ENCODE results near the gene IL6R.
A peak's percentile ranks its signal among the peaks of the same experiment; 100 is the strongest.
"Not testable (repeated sequence)": the region's sequence is repeated elsewhere in the genome, so short reads cannot be mapped to it uniquely, and the experiment has no call there.

The IL6R gene

DNA sequence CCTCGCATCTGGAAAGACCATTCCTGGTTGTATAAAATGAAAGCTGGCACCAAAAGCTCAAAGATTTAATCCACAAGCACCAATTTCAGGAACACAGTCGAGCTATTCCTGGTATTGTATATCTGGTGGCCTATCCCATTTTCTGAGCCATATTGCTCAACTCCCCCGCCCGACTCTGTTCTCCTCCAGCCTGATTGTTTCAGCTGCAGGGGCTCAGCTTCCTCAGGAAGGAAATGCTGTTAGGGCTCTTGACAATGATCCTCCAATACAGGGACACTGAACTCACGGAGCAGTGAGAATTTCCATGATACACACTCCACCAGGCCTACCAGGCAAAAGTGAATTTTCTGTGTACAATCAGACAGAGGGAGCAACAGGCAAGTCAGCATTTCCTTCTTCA, 80.0 kb downstream of the IL6R start:
- DNase-seq = no peak

DNA sequence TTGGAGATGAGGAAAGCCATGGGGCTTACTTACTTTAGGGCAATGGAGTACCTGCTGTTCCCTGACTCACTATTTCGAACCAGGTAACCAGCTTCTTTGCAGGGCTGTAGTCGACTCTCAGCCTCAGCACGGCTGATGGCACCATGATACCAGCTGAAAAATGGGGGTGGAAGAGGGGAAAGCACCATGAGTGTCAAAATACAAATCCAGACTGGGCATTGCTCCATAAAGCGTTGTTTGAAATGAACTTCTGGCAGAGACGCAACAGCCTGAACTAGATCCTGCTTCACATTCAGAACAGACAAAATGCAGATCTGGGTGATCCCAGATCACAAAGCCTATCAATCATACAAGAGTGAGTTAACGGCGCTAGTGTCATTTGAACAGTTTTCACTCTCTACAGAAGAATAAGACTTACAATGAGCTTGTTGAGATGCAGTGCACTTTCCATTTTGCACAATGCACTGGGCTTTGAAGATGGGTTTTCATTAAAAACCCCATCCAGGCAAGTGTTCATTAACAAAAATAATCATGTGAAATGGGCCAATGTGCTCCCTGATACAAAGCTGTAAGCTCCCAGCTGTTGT, 80.9 kb downstream of the IL6R start:
- no peak for DNase-seq

DNA sequence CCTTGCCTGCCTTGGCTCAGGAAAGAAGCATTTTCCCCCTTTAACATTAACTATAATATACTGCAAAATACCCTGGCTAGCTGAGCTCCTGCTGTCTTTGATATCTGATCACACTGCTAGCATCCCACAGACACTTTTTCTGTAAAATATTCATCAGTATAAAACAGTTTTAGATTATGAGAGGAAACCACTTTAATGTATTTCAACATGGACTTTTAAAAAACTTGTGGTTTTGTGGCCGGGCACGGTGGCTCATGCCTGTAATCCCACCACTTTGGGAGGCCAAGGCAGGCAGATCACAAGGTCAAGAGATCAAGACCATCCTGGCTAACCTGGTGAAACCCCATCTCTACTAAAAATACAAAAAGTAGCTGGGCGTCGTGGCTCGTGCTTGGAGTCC, 81.6 kb downstream of the IL6R start:
- not testable (repeated sequence) for DNase-seq

DNA sequence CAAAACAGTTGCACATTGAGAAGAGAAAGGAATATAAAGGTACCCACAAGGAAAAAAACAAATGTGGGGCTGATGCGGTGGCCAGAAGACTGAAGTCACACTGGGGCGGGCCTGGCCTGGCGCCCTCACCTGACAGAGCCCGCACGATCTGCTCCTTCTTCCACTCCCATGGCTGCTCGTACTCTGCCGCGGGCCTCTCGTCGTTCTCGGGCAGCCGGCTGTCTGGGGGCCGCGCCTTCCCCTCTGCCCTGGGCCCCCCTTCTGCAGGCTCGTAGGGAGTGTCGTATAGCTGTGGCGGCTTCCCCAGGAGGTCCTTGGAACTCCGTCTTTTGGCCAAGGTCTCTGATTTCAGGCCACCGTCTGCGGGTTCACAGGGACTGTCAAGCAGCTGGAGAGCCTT, 83.8 kb downstream of the IL6R start:
- no peak for DNase-seq

DNA sequence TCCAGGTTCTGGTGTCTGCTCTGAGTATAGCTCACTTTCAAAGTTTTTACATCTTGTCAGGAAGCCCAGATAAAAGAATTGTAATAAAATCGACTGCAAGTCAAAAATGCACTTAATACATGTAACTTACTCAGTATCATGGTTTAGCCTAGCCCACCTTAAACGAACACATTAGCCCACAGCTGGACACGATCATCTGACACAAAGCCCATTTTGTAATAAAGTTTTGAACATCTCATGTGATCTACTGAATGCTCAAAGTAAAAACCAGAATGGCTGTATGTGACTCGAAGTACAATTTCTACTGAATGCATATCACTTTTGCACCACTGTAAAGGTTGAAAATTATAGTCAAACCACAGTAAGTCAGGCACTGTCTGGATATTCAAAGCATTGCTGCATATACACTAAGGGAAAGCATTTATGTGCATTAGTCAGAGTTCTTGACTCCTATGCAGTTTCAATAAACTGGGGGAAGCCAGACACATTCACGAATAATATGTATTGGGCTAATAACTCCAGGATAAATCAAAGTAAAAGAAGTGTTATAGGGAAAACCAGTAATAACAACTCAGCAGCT, 84.6 kb downstream of the IL6R start:
- no peak for DNase-seq

DNA sequence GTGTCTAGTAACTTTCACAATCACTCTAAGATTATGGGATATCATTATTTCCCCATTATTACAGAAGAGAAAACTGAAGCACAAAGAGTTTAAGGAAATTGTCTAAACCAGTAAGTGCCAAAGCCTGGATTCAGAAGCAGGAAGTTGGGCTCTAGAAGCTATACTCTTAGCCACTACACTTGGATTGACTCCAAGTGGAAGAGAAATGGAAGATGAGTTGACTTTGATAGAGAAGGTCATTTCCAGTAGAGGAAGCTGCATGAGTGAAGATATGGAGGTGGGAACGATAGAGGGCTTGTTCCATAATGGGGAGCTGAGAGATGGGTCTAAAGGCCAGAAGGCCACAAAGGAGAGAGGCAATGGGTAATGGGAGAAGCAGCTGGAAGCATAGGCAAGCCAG, 85.2 kb downstream of the IL6R start:
- DNase-seq = no peak

DNA sequence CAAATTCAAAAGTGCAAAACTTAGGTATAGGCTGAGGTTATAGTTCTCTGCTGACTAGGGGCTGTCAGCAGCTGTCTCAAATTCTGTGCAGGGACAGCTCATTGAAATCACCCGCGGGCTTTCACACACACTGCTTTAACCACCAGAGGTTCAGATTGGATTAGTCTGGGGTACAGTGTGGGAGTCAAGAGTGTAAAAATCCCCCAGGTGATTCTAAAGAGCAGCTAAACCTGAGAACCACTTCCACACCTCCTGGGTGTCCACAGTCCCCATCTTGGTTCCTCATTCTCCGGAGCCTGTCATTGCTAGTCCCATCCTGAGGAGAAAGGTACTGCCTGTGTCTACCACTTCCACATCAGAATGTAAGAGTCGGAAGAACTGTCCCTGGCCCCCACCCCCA, 87.0 kb downstream of the IL6R start:
- no peak for DNase-seq

DNA sequence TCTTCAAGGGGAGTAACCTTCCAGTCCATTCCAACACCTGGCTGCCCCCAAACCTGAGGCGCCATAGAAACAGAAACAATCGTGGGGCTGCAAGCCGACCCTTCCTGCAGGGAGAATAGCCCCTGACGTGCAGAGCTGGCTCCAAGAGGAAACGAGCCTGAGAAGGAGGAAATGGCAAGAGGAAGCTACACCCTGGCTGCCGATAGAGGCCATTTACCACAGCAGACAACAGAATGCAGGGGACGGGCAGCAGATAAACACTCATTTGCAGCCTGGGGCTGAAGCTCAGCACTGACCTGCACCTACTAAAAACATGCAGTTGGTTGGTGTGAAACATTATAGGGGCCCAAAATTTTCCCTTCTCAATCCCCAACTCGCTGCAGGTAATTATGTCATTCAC, 88.1 kb downstream of the IL6R start:
- DNase-seq = no peak

DNA sequence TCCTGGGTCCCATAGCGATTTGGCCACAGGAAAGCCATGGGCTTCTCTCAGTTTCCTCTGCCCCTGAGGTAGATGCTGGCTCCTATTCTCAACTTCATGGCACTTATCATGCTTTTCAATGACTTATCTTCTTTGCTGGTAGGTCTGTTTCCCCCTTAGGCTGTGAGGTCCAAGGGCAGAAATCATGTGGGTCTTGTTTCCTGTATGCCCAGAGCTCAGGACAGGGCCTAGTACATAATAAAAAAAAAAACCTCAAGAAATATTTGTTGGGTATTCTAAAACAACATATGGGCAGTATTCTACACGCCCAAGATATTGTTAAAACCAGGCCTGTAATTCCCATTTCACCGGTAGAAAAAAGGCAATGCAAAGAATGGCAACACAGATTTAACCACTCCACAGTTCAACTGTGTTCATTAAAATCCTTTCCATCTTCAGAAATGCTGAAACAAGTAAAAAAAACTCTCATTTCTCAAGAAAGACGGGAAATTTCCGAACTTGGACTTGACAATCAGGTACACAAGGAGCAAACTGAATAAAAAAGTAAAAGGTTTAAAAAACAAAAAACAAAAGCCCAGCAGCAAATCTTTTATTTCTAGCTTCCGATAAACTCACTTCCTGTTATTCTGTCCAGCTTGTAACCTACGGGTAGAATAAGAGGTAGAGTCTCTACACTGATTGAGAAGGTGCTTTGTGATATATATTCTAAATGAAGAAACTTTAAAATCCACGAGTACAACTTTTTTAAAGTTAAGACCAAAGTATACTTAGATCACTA, 90.5 kb downstream of the IL6R start:
- no peak for DNase-seq

DNA sequence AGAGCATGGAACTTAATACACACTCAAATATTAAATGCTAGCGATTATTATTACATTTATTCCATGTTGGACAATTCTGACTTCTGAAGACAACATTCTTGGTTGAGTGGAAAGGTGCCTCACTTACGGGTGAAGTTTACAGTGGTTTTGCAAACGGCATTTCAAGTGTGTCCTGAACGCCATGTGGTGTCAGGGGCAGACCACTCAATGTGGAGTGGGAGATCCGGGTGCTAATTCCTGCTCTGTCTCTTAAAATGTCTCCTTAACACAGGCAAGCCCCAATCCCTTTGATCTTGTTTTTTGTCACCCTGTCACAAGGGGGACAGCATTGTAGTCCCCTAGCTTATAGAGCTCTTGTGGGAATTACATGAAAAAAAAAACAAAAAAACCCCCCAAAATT, 91.2 kb downstream of the IL6R start:
- no peak for DNase-seq

DNA sequence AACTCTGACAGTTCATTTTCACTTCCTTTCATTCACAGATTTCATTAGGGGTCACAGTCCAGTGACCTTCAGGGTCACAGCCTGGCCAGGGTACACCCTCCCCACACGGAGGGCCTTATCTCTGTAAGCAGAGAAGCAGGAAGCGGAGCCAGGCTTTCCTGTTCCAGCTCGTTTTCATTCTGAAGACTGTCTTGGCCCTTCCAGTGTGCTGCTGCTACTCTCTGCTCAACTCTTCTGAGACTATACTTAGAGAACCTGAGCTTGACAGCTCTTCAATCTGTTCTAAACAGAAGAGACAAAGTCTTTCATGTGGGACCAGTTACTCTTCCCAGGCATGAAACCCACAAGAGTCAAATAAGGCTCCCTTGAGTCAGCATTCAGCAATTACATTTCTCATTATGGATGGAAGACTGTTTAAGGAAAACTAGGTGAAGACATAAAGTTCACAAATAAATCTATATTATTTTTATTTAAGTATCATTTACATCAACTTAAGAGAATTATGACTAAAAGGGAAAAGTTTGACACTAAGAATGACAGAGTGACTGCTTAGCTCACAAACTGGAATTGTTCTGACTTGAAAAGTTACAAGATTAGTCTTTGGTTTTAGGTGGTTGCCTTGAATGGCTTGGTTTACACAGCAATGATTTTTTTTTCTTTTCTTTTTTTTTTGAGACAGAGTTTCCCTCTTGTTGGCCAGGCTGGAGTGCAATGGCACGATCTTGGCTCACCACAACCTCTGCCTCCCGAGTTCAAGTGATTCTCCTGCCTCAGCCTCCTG, 92.1 kb downstream of the IL6R start:
- DNase-seq = peak in 1 of 2 experiments; percentile 27

DNA sequence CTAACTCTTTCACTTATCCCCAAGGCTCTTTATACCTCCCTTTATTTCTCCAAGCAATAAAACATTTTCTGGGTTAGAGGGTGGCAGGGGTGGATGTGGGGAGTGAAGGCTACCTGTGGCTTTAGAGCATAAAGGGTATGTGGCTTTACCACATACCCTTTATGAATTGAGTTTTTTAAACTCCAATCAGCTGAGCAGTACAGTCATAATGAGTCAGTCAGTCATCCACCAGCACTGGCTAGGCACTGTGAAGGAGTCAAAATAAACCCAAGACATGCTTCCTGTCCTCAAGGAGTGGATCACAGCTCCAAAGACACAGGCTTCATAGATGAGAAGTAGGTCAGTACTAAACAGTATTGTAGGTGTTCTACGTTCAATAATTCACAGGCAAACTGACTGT, 94.3 kb downstream of the IL6R start:
- DNase-seq = no peak

DNA sequence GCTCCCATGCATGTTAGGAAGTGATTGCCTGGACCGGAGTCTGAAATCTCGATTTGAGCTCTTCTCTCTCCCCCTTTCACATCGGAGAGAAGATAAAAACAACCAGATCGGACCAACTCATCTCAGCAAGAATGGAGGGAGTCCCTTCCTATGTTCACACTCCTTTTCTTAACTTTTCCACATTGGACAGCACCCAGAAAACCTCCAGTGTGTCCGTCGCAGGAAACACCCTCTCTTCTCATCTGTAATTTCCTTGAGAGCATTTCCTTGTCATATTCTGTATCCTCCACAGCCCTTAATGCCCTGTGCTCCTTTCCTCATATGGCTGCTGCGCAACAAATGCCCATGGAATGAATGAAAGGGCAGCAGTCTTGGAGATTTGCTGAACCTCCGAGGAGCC, 95.4 kb downstream of the IL6R start:
- DNase-seq = no peak

DNA sequence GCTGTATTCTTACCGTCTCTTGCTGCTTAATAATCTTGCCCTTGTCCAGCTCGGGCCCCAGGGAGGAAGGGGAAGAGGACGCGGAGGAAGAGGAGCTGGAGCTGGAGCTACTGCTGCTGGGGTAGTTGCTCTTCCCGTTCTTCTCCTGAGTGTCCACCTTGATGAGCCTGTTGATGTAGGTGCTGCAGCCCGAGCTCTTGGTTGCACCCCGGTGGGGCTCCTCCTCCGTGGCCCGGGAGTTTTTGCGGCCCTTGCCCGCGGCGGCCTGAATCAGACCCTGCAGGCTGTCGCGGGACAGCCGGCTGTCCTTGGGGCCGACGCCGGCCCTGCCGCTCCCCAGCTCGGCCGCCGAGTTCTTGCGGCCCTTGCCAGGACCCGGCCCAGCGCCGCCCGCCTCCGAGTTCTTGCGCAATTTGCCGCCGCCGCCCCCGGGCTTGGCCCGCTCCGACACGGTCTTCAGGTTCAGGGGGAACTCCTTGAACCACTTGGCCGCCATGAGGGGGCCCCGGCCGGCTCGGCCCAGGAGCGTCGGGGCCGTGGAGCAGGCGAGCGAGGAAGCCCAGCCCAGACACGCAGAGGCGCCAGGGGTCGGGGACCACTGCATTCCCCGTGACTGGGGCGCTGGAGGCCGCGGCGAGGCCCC, 96.4 kb downstream of the IL6R start:
- no peak for DNase-seq

DNA sequence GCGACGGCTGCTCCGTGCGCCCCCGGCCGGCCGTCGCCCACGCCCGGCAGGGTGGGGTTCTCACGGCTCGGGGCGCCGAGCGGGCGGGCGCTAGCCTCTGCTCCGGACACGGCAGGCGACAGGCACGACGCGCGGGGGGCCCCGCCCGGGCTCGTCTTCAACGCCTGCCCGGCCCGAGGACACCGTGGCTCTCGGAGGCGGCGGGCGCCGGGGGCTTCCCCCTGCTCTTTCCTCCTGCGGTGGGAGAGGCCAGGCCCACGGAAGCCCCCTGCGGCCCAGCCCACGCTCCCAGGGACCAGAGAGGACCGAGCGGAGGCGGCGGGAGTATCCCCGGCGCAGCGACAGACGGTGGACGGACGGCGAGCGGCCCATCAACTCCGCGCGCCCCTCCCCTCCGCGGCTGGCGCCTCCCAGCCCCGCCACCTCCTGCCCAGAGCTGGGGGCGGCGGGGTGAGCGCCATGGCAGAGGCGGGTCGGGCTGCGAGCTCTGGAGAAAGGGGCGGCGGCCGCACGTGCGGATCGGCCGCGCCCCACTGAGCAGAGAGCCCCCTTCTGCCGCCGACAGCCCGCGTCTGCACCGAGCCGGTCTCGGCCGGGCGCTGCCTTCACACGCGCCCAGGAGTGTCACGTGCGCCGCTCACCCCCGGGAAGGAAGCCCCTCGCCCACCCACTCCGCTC, 97.1 kb downstream of the IL6R start, which contains the start of the genes SHE and TDRD10:
Gene SHE, minus strand, starts transcription at position 347 of the 678 bp plus-strand sequence. CDS start 386 bp downstream, outside the sequence.
Gene TDRD10, plus strand, starts transcription at position 154 of the 678 bp plus-strand sequence. CDS start 4,685 bp downstream, outside the sequence.
- DNase-seq = peak in 1 of 2 experiments; percentile 33

DNA sequence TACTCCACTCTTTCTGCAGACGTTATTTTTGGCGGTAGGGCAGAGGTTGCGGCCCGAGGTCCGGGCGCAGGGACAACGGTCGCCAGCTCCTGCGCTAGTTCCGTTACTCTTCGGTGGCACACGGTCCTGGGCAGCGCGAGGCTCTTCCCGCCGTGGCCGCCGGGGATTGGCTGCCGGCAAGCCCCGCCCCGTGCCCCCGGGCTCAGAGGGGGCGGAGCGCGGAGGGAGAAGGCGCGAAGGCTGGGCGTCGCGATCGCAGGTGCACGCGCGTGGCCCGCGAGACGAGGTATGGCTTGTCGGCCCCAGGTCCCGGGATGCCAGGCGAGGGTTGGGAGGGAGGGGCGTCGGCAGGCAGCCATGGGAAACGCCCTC, 97.6 kb downstream of the IL6R start:
- no peak for DNase-seq

DNA sequence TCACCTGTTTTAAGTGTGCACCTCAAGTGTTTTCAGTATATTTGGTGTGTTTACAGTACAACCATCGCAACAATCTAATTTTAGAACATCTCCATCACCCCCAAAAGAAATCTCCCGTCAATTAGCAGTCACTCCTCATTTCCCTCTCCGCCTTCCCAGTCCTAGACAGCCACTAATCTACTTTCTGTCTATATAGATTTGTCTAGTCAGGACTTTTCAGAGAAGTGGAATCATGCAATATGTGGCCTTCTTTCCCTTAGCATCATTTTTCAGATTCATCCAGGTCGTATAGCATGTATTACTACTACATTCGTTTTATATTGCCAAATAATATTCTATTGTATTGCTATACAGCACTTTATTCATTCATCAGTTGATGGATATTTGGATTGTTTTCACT, 98.8 kb downstream of the IL6R start:
- DNase-seq = no peak

DNA sequence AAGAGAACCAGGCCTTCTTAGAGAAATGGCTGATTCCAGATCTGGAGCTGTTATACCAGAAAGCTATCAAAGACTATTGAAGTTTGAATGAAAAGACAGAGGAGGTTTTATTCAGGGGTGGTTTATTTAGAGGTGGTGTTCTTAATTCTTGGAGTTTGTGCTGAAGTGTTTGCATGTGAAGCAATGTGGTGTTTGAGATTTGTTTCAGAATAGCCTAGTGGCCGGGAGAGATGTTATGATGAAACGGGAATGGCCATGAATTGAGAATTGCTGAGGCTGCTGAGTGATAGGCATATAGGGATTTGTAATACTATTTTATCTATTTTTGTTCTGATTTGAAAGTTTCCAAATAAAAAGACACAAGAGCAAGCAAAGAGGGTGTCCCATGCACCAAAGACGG, 107.6 kb downstream of the IL6R start:
- DNase-seq = no peak

DNA sequence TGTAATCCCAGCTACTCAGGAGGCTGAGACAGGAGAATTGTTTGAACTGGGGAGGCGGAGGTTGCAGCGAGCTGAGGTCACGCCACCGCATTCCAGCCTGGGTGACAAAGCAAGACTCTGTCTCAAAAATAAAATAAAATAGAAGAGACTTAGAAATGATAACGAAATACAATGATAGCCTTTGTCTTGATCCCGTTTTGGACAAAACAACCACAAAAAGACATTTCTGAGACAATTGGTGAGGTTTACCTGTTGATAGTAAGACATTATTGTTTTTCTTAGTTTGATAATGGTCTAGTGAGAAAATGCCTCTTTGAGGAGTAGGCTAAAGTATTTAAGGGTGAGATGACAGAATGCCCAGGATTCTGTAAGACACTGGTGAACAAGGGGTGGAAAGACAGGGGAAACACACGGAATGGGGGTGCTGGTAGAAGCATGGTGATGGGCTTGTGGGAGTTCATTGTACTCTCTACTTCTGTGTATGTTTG, 109.0 kb downstream of the IL6R start:
- DNase-seq = no peak

DNA sequence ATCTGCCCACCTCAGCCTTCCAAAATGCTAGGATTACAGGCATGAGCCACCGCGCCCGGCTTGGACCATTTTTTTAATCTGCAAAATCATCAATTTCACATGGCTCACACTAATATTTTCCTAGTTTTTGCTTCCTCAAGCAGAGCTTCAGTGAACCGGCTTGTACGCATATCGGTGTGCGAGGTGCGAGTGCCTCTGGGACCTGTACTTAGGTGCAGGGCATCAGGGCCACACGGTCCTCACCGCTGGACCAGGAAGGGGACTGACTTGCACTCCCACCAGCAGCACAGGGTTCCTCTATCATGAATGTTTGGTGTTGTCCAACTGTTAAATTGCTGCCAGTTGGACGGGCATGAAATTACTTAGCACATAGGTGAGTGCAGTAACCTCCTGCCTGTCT, 112.5 kb downstream of the IL6R start:
- no peak for DNase-seq
